GM04504 (cell line): ENCODE data around the gene HOXB13.

ENCODE experiments used
- DNase-seq: peaks from one replicate; pipeline ENCODE4 v3.0.0-alpha.2; 2012; ENCODE audit warnings: low read depth

Gene HOXB13

DNA sequence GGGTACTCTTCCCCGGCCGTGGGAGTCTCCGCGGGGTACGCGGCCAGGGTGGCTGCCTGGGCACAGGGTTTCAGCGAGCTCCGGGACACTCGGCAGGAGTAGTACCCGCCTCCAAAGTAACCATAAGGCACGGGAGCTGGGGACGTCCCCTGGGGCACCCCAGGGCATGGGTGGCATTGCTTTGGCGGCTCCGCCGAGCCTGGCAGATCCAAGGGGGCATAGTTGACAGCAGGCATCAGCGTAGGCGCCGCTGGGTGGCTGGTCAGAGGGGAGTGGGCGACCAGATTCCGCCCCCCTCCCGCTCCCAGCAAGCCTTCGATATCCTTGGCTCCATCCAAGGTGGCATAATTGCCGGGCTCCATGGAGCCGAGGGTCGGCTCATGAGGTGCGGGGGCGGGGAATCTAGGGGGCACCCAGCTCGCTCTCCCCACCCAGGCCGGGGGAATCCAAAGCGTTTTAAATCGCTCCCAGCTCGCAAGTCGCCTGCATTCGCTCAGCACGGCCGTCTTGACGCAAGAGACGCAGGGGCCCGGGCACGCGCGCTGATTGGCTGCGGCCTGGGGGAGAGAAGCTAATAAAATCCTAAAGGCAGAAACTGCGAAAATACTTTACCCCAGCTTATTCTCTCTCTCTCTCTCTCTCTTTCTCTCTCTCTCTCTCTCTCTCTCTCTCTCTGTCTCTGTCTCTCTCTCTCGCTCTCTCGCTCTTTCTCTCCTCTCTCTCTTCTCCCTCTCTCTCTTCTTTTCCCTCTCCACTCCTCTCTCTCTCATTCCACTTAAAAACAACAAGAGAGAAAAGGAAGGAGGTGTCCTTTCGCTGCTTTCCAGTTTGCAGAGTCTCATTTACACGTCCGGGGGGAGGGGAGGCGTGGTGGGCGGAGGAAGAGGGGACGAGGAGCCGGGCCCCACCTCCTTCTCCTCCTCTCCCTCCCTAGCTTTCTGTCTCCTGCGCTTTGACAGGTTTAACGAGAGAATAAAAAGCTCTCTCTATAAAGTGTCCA is at the start of gene HOXB13:
Gene HOXB13 (minus strand): TSS at position 519 of the 1,000 bp plus-strand sequence. CDS start 157 bp downstream, at position 362.
- DNase-seq: peak; percentile 49

DNA sequence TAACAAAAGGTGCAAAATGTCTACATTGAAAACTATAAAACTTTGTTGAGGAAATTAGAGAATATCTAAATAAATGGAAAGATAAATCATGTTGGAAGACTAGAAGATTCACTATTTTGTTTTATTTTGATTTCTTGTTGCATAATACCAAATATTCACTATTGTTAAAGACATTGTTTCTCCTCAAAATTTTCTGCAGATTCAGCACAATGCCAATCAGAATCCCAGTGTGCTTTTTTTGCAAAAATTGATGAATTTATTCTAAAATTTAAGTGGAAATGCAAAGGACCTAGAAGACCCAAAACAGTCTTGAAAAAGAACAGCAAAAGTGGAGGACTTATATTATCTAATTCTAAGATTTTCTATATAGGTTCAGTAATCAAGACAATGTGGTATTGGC is 48.1 kb upstream of the HOXB13 start:
- no peak for DNase-seq

DNA sequence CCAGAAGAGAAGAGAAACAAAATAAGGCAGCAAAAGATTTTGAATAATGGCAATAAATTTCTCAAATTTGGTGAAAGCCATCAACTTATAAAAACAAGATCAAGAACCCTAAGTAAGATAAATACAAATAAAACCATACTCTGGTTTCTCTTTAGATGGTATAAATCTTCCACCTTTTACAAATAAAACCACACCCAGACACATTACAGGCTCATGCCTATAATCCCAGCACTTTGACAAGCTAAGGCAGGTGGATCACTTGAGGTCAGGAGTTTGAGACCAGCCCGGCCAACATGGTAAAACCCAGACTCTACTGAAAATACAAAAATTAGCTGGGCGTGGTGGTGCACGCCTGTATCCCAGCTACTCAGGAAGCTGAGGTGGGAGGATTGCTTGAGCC is 44.7 kb upstream of the HOXB13 start:
- no peak for DNase-seq

DNA sequence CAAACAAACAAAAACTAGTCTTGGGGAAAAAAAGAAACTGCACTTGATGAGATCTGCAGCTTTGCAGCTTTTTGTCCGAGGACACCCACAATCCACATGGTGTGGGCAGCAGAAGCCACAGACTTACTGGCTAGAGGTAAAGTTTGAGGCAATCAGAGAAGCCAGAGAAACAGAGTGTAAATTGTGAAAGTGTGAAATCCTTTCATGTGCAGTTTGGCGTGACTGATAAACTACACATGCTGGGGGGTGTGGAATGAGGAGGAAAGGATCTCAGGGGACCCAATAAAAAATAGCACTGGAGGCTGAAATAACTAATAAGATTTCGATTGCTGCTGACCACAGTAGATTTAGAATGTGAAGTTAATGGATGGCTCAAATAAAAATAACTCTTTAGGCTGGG is 42.4 kb upstream of the HOXB13 start:
- no peak for DNase-seq

- no peak for DNase-seq
Measured at GRCh38 chr17:48769009-48769675, 40.6 kb upstream of the HOXB13 start.

DNA sequence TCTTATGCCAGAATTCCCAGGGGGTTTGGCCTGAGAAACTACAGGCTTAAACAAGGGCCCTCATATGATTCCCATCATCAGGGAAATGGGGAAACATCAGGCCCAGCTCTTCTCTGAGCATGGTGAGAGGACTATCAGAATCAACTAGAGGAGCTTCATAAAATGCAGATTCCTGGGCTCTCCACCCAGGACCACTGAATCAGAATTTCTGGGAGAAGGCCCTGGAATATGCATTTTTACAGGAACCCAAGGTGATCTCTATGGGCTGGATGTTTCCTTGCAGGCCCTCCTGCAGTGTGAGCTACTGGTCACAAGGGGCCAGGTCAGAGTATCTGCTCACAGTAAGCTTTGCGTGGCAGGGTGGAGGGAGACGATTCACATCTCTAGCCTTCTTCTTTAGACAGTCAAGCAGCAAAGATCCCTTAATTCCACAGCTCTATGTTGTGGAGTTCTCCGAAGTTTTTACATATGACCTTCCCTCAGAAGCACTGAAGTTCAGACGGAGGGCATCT is 38.8 kb upstream of the HOXB13 start:
- no peak for DNase-seq

DNA sequence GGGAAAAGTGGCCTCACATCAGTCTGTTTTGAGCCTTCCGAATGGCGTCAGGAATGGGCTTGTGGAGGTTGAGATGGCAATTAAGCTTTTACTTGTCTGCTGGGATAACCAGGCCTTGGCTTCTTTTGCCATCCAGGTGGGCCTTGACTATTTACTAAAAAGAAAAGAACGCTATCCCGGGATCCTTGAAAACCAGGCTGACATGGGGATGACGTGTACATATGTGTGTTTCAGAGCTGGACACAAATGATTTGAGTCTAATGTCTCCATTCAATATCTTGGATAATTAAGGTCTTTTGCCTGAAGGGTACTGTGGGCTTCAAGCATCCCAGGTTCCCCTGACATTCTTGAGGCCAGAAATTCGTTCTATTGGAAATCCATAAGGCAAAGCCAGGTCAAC is 32.6 kb upstream of the HOXB13 start:
- no peak for DNase-seq

- no peak for DNase-seq
Measured at GRCh38 chr17:48760411-48760810, 31.9 kb upstream of the HOXB13 start.

- no peak for DNase-seq
Measured at GRCh38 chr17:48759288-48759687, 30.7 kb upstream of the HOXB13 start.

- peak; percentile 44 for DNase-seq
Measured at GRCh38 chr17:48757524-48757961, 29.0 kb upstream of the HOXB13 start.

DNA sequence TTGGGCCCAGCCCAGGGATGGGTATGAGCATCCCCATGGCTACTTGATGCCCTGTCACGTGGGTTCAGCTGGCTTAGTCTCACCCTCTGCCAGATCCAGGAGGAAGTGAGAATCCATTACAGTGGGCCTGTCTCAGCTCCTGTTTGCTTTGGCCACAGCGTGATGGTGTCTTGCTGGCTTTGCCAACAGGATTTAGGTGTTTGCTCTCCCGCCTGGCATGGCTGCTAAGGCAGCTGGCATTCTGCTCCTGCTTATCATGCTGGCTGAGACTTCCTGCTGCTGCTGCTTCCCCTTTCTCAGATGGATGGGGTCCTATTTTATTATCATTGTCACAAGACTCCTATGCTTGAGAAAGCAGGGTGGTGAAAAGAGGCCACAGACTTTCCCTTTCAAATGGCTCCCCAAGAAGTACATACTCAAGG is 28.3 kb upstream of the HOXB13 start:
- no peak for DNase-seq

- no peak for DNase-seq
Measured at GRCh38 chr17:48755356-48755755, 26.8 kb upstream of the HOXB13 start.

DNA sequence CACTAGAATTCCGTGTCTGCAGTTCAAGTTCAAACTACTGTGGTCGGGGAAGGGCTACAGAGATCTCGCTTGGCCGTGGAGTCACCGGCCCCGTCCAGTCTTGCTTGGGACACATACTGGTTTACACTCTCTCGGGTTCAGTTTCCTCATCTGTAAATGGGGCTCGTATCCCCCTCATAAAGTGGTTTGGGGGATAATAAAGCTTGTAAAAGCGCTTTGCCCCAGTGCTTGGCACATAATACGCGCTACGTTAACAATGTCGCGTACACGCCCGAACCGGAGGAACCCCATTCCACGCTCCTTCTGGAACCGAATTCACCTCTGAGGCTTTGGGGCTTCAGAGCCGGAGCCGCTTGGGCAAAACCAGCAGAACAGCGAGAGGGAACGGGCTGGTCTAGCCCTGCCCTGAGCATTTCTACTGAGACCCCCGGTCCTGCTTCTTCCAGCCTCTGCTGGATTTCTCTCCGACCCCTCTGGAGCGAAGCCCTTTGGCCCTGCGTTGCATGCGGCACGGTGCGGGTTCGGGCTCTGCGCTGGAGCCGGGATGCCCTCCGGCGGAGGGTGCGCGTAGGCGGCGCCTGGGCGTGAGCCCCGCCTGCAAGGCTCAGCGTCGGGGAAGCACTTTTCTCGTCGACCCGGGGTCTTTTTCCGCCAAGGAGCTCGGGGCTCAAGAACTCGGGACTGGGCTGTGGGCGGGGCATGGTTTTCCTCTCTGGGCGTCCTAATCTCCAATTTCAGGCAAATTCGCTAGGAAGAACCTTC is 26.1 kb upstream of the HOXB13 start:
- DNase-seq: no peak

DNA sequence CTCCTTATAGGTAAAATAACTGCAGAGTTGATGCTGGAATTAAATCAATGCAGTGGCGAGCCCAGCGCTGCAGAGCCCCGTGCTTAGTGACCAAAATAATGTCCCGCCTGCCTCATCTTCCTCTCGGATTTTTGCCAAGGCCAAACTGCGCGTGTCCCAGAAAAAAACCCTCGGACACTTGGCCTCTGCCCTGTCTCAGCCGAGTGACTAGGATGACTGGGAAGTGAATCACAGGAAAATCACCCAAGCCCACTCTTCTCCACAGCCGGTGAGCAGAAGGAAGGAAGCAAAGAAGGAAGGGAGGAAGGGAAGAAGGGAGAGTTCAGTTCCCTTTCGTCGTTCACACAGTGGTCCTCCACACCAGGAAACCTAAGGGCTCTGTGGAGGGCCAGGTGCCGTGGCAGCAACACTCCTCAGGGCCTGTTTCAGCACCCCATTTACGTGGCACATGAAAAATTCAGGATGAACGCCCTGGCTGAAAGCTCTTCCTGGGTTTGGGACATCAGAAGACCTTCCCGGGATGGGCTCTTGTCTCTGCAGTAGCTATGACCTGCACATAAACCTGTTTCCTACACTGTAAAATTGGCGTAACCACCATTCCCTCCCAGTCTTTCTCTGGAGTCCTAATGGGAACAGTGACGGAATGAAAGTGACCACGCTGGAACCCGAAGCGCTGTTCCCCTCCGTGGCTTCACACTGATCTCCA is 25.4 kb upstream of the HOXB13 start:
- DNase-seq: no peak

DNA sequence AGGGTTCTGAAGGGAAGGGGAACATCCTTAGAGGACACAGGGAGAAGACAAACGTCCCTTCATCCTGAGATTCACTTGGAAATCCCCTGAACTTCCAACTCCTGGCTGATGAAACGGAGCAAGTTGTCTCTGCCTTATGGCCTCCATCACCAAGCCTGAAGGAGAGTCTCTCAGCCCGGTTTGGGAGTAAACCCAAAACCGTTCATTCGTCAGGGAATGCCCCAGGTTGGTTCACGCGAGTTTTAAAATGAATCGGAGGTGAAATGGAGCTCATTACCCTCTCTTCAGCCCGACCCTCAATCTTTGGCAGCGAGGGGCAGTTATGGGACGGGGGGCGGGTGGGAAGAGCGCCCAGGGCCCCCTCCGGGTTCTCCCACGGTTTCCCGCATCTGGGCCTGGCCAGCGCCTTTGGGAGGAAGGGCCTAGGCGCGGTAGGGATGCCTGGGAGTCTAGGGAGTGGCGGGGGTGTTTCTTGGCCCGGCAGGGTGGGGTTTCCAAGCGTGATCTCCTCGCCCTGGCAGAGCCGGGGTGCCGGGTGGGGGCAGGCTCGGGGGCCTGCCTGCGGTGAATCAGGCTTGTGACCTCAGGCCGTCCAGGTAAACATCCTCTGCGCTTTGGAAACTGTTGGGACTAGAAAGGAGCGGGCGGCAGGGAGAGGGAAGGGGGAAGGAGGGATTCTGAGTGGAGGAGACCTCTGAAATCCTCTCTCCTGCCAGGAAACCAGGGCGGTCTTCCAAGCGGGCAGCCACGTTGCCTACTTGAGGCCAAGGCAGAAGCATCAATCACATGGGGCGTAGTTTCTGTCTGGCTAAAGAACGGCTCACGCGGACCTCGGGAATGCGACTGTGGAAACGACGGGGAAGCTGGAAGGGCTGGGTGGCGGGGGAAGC is 24.1 kb upstream of the HOXB13 start:
- DNase-seq: no peak

- no peak for DNase-seq
Measured at GRCh38 chr17:48751733-48752398, 23.3 kb upstream of the HOXB13 start.

- DNase-seq: no peak
Measured at GRCh38 chr17:48751172-48751571, 22.6 kb upstream of the HOXB13 start.

DNA sequence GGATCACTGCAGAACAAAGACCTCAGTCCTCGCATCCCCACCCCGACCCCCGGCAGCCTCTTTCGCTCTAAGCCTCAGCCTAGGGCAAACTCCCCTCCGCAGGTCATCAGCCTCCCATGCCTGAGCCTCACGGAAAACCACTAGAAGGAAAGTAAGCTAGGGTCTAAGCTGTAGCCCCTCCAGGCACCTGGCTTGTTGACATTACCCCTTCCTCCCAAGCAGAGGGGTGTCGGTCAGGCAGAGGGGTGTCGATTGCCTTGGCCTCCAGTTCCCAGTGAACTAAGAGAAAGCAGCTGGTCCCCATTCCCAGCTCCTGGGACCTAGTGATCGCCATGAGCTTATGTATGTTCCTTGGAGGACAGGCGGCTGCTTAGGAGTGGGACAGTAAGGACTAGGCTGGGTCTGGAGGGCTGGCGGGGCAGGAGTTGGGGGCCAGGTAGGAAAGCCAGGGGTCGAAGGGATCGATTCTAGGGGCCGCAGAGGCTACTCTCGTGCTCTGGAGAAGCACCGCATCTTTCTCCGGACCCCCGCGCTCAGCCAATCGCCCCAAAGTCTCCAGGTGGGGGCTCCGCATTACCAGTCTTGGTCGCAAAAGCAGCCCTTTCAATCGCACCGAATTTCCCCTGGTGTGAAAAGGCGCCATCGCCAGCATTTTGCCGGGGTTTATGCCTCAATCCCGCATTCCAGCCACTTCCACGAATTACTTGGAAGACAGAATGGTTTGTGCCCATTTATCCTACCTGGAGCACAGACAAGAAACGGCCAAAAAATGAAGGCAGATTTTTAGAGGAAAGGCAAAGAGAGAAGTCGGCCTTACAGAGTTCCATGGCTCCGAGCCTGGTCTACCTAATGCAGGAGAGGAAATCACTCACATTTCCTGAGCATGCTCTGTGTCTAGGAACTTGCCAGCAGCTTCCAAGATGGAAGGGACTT is 21.3 kb upstream of the HOXB13 start:
- no peak for DNase-seq
